SH-SY5Y (cell line): ENCODE data around the gene AFF2.

Experiments
- GATA2 ChIP-seq: IDR thresholded peaks from 2 replicates; pipeline ENCODE4 v1.6.1; 2011; ENCODE audit warnings: mild to moderate bottlenecking, low read depth, low read length
- GATA3 ChIP-seq: IDR thresholded peaks from 2 replicates; pipeline ENCODE4 v1.6.1; 2011; ENCODE audit warnings: low read depth, mild to moderate bottlenecking, low read length, moderate library complexity

DNA sequence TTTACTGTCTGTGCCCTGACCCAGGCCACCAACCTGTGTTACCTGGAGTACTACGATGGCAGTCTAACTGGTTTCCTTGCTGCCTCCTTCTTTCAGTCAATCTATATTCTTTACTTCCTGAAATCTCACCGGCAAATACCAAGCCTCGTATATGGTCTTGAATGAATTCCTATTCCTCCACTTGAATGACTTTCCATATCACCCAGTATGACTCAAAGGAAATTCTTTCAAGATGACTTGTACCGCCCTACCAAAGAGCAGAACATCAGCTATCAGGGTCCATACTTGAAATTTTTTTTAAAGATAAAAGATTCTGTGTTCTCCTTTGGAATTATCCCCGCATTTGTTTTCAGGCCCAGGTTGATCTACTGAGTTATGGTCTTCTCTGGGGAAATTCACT lies 378.0 kb downstream of the AFF2 start:
- TF ChIP-seq GATA3: no peak
- TF ChIP-seq GATA2: no peak
